HepG2 (cell line): ENCODE data around the gene HPCAL1. TPM values are rescaled to one million over a fixed set of nuclear protein-coding genes. Genes with fewer than 3 reads are reported as not detected.

ENCODE experiments used
- CAMTA2 ChIP-seq: sonication (generic); formaldehyde crosslinking; IDR thresholded peaks from 2 replicates; pipeline ENCODE4 v1.4.0; 2020; ENCODE audit warnings: mild to moderate bottlenecking, missing genetic modification reagents, borderline replicate concordance
- MAFG ChIP-seq: sonication (generic); formaldehyde crosslinking; IDR thresholded peaks from 2 replicates; pipeline ENCODE4 v1.5.1; 2020; ENCODE audit warnings: mild to moderate bottlenecking, missing genetic modification reagents
- NR1H2 ChIP-seq: sonication (generic); formaldehyde crosslinking; IDR thresholded peaks from 2 replicates; pipeline ENCODE4 v1.8.1; 2022; ENCODE audit warnings: low read depth, missing genetic modification reagents, borderline replicate concordance
- PTBP1 ChIP-seq: fragments of 200-400 bp; formaldehyde crosslinking; IDR thresholded peaks from 2 replicates; pipeline ENCODE4 v1.6.1; 2018; ENCODE audit warnings: low read length, low read depth; ENCODE audit not compliant: poor library complexity, severe bottlenecking
- SNAPC2 ChIP-seq: sonication (generic); formaldehyde crosslinking; IDR thresholded peaks from 2 replicates; pipeline ENCODE4 v1.8.1; 2022; ENCODE audit warnings: mild to moderate bottlenecking, missing genetic modification reagents
- polyA plus RNA-seq, 8 experiments: library from polyadenylated mRNA; depleted of rRNA in 3 of 8; stranded (reverse) in 7 of 8; unstranded in 1 of 8; fragments of >200 nt; fragmentation: Illumina TruSeq in 4 of 8; extraction: Trizol in 4 of 8; gene quantifications; 2 replicates each; pipeline versions ENCODE4 v1.2.1 to v1.2.3, GENCODE V29; 2011 to 2016; ENCODE audit warnings: low read depth in 4 of 8, missing spikeins in 1 of 8, mixed read lengths in 1 of 8; ENCODE audit not compliant: insufficient read depth in 1 of 8
- total RNA-seq, 5 experiments: library from RNA; depleted of rRNA; stranded (reverse); fragments of >200 nt; fragmentation: Illumina TruSeq; extraction: Trizol; gene quantifications; 2 replicates each; pipeline ENCODE4 v1.2.3, GENCODE V29; 2016; ENCODE audit warnings: low read depth in 1 of 5
- TF ChIP-seq, protein P1 (sequence below): IDR thresholded peaks from 2 replicates; pipeline ENCODE4 v1.4.0; 2020; ENCODE audit warnings: mild to moderate bottlenecking, missing genetic modification reagents
- TF ChIP-seq, protein P2 (sequence below): sonication (generic); formaldehyde crosslinking; IDR thresholded peaks from 2 replicates; pipeline ENCODE4 v1.4.0; 2020; ENCODE audit warnings: missing genetic modification reagents
- TF ChIP-seq, protein P3 (sequence below): sonication (generic); formaldehyde crosslinking; IDR thresholded peaks from 2 replicates; pipeline ENCODE4 v1.9.0; 2021; ENCODE audit warnings: missing genetic modification reagents, mild to moderate bottlenecking, borderline replicate concordance
- TF ChIP-seq, protein P4 (sequence below): IDR thresholded peaks from 2 replicates; pipeline ENCODE4 v1.6.1; 2016; ENCODE audit warnings: control low read depth

HPCAL1 gene
- total and polyA plus RNA-seq, 2 of the 13 experiments (the other 11 are each of a cell fraction or from before 2014, with no cell fraction given), result 29.5 to 29.9 TPM

DNA sequence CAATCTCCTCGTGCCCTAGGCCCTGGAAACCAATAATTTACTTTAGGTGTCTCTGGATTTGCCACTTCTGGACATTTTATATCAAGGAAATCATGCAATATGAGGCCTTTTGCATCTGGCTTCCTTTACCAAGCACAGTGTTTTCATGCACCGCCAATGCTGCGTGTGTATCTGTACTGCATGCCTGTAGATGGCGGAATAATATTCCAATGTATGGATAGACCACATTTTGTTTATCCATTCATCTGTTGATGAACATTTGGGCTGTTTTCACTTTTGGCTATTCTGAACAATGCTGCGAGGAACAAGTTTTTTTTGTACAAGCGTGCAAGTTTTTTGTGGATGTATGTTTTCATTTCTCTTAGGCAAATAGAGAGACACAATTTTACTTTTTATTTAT lies 18.9 kb downstream of the HPCAL1 start (continued):
- TF ChIP-seq, protein P1, sequence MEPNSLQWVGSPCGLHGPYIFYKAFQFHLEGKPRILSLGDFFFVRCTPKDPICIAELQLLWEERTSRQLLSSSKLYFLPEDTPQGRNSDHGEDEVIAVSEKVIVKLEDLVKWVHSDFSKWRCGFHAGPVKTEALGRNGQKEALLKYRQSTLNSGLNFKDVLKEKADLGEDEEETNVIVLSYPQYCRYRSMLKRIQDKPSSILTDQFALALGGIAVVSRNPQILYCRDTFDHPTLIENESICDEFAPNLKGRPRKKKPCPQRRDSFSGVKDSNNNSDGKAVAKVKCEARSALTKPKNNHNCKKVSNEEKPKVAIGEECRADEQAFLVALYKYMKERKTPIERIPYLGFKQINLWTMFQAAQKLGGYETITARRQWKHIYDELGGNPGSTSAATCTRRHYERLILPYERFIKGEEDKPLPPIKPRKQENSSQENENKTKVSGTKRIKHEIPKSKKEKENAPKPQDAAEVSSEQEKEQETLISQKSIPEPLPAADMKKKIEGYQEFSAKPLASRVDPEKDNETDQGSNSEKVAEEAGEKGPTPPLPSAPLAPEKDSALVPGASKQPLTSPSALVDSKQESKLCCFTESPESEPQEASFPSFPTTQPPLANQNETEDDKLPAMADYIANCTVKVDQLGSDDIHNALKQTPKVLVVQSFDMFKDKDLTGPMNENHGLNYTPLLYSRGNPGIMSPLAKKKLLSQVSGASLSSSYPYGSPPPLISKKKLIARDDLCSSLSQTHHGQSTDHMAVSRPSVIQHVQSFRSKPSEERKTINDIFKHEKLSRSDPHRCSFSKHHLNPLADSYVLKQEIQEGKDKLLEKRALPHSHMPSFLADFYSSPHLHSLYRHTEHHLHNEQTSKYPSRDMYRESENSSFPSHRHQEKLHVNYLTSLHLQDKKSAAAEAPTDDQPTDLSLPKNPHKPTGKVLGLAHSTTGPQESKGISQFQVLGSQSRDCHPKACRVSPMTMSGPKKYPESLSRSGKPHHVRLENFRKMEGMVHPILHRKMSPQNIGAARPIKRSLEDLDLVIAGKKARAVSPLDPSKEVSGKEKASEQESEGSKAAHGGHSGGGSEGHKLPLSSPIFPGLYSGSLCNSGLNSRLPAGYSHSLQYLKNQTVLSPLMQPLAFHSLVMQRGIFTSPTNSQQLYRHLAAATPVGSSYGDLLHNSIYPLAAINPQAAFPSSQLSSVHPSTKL, result no peak
- TF ChIP-seq NR1H2 (CRISPR knock-in tag) (no peak), MAFG (CRISPR knock-in tag) (no peak), SNAPC2 (CRISPR knock-in tag) (no peak), PTBP1 (no peak), CAMTA2 (CRISPR knock-in tag) (no peak)
- TF ChIP-seq, protein P2, sequence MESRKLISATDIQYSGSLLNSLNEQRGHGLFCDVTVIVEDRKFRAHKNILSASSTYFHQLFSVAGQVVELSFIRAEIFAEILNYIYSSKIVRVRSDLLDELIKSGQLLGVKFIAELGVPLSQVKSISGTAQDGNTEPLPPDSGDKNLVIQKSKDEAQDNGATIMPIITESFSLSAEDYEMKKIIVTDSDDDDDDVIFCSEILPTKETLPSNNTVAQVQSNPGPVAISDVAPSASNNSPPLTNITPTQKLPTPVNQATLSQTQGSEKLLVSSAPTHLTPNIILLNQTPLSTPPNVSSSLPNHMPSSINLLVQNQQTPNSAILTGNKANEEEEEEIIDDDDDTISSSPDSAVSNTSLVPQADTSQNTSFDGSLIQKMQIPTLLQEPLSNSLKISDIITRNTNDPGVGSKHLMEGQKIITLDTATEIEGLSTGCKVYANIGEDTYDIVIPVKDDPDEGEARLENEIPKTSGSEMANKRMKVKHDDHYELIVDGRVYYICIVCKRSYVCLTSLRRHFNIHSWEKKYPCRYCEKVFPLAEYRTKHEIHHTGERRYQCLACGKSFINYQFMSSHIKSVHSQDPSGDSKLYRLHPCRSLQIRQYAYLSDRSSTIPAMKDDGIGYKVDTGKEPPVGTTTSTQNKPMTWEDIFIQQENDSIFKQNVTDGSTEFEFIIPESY (CRISPR knock-in tag), result peak; percentile 57; the same call in 1 of the 2 replicates
- TF ChIP-seq, protein P3, sequence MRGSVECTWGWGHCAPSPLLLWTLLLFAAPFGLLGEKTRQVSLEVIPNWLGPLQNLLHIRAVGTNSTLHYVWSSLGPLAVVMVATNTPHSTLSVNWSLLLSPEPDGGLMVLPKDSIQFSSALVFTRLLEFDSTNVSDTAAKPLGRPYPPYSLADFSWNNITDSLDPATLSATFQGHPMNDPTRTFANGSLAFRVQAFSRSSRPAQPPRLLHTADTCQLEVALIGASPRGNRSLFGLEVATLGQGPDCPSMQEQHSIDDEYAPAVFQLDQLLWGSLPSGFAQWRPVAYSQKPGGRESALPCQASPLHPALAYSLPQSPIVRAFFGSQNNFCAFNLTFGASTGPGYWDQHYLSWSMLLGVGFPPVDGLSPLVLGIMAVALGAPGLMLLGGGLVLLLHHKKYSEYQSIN (CRISPR knock-in tag), result no peak
- TF ChIP-seq, protein P4, sequence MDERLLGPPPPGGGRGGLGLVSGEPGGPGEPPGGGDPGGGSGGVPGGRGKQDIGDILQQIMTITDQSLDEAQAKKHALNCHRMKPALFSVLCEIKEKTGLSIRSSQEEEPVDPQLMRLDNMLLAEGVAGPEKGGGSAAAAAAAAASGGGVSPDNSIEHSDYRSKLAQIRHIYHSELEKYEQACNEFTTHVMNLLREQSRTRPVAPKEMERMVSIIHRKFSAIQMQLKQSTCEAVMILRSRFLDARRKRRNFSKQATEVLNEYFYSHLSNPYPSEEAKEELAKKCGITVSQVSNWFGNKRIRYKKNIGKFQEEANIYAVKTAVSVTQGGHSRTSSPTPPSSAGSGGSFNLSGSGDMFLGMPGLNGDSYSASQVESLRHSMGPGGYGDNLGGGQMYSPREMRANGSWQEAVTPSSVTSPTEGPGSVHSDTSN (CRISPR knock-in tag), result no peak
